PC-3 (cell line): ENCODE results near the gene CHTF18. TPM values are rescaled to one million over a fixed set of nuclear protein-coding genes. Genes with fewer than 3 reads are reported as not detected.

Experiments used
- ATAC-seq: fragments of 200-7000 bp; cut with Tn5 transposase; 2 replicates; pipeline ENCODE4 v1.9.1; 2020; ENCODE audit warnings: mild to moderate bottlenecking, moderate library complexity
- BruUV-seq: library from RNA; stranded (reverse); fragments of 400-500 nt; replicated peaks from 2 replicates; lab custom pipeline; 2021; lab: Mats Ljungman, UMichigan
- CTCF ChIA-PET: fragments of 300-600 bp; sonication (Branson Sonifier 250); formaldehyde crosslinking; loops from one replicate; lab custom pipeline; 2022; ENCODE audit warnings: antibody characterized with exemption; lab: Charles Lee
- POLR2A ChIA-PET: fragments of 300-600 bp; sonication (Branson Sonifier 250); formaldehyde crosslinking; loops from one replicate; lab custom pipeline; 2022; ENCODE audit warnings: antibody characterized with exemption; ENCODE audit not compliant: unreplicated experiment; lab: Charles Lee
- DNase-seq: peaks from one replicate; pipeline ENCODE4 v3.0.0-alpha.2; 2015
- H2AFZ ChIP-seq: fragments of 300-600 bp; sonication (generic); 2 replicates; pipeline ENCODE4 v1.6.0; 2016; ENCODE audit warnings: antibody characterized with exemption, low read length
- H3F3A ChIP-seq: fragments of 300-600 bp; sonication (generic); one replicate; pipeline ENCODE4 v1.6.0; 2017; ENCODE audit warnings: antibody characterized with exemption, low read length, control low read depth, mild to moderate bottlenecking; ENCODE audit not compliant: unreplicated experiment
- H3K27ac ChIP-seq: fragments of 300-600 bp; sonication (generic); 2 replicates; pipeline ENCODE4 v1.5.1; 2016; ENCODE audit warnings: mild to moderate bottlenecking, low read length
- H3K27me3 ChIP-seq: fragments of 300-600 bp; sonication (generic); 2 replicates; pipeline ENCODE4 v1.6.1; 2016; ENCODE audit warnings: low read length, mixed read lengths
- H3K36me3 ChIP-seq: fragments of 300-600 bp; sonication (generic); 2 replicates; pipeline ENCODE4 v1.6.1; 2016; ENCODE audit warnings: low read depth, mixed run types, low read length, mixed read lengths
- H3K4me1 ChIP-seq: fragments of 300-600 bp; sonication (generic); 2 replicates; pipeline ENCODE4 v1.5.1; 2016; ENCODE audit warnings: low read length; ENCODE audit not compliant: insufficient read depth
- H3K4me2 ChIP-seq: fragments of 300-600 bp; sonication (generic); 2 replicates; pipeline ENCODE4 v1.6.0; 2016; ENCODE audit warnings: low read length
- H3K4me3 ChIP-seq: fragments of 300-600 bp; sonication (generic); 2 replicates; pipeline ENCODE4 v1.5.1; 2016; ENCODE audit warnings: mild to moderate bottlenecking, low read length, mixed read lengths
- H3K79me2 ChIP-seq: fragments of 300-600 bp; sonication (generic); 2 replicates; pipeline ENCODE4 v1.6.1; 2017; ENCODE audit warnings: low read length, mixed read lengths
- H3K9ac ChIP-seq: fragments of 300-600 bp; sonication (generic); 2 replicates; pipeline ENCODE4 v1.6.0; 2016; ENCODE audit warnings: mild to moderate bottlenecking, low read length
- H3K9me2 ChIP-seq: fragments of 300-600 bp; sonication (generic); replicated peaks from 2 replicates; pipeline ENCODE4 v1.6.1; 2016; ENCODE audit warnings: mixed run types, low read length, mixed read lengths
- H3K9me3 ChIP-seq: fragments of 300-600 bp; sonication (generic); 2 replicates; pipeline ENCODE4 v1.6.1; 2016; ENCODE audit warnings: low read length, mixed read lengths
- H4K20me1 ChIP-seq: fragments of 300-600 bp; sonication (generic); 2 replicates; pipeline ENCODE4 v1.6.1; 2016; ENCODE audit warnings: low read length, mixed read lengths
- CTCF ChIP-seq: fragments of 300-600 bp; sonication (generic); conservative IDR thresholded peaks from 2 replicates; pipeline ENCODE4 v1.5.1; 2017; ENCODE audit warnings: antibody characterized with exemption, low read depth, mild to moderate bottlenecking, low read length
- EZH2 ChIP-seq: fragments of 300-600 bp; sonication (generic); IDR thresholded peaks from one replicate; pipeline ENCODE4 v1.6.1; 2017; ENCODE audit warnings: antibody characterized with exemption, mild to moderate bottlenecking, low read length; ENCODE audit not compliant: unreplicated experiment
- EZH2phosphoT487 ChIP-seq: fragments of 300-600 bp; sonication (generic); IDR thresholded peaks from 2 replicates; pipeline ENCODE4 v1.6.1; 2018; ENCODE audit warnings: mild to moderate bottlenecking, antibody characterized with exemption, low read length, borderline replicate concordance
- intact Hi-C: fragments of 100-400 bp; cut with micrococcal nuclease; formaldehyde crosslinking; loops from 2 replicates; pipeline ENCODE4 v1.9.0; 2023
- total RNA-seq: library from RNA; depleted of rRNA; stranded (reverse); fragments of >200 nt; gene quantifications from 2 replicates; pipeline ENCODE4 v1.2.3, GENCODE V29; 2014

Gene CHTF18
- total RNA-seq, 1 experiment from 2014 or later, result 79.0 TPM

- BruUV-seq, result no TSS peak
- Histone ChIP-seq H3K4me3 (no peak overlapping the region), H3K9me2 (no peaks in the 10 kb centered on the region), H3K9me3 (no peaks in the 10 kb centered on the region), H3K27me3 (no peaks in the 10 kb centered on the region), H4K20me1 (no peaks in the 10 kb centered on the region), H3K4me1 (peaks cover 7% of the 10 kb centered on the region), H3K36me3 (no peaks in the 10 kb centered on the region), H3F3A (no peaks in the 10 kb centered on the region), H3K4me2 (no peak overlapping the region), H3K27ac (no peak overlapping the region), H2AFZ (no peak overlapping the region), H3K9ac (no peak overlapping the region), H3K79me2 (no peaks in the 10 kb centered on the region)
- TF ChIP-seq CTCF (no peak), EZH2 (no peak), EZH2phosphoT487 (no peak)
- ATAC-seq, result no peak
- intact Hi-C loops, result no loop called here
- ChIA-PET CTCF (interaction anchor here (0.6 kb wide), 1 partner anchor 586 kb away, joined by 10 read pairs; no protein-coding TSS in a partner anchor), POLR2A (no interaction called here)
- no peak for DNase-seq
Observed at GRCh38 chr16:778447-778846, 10.0 kb upstream of the CHTF18 start.

GRCh38 chr16:778909-779527 is 9.4 kb upstream of the CHTF18 start:
- H3K4me3 ChIP-seq, result no peak overlapping the region
- H3K27ac ChIP-seq, result no peak overlapping the region
- intact Hi-C loops, result no loop called here
- no peak for ATAC-seq
- TF ChIP-seq CTCF (no peak), EZH2 (no peak), EZH2phosphoT487 (no peak)
- DNase-seq, result no peak
- H2AFZ ChIP-seq, result no peak overlapping the region
- POLR2A ChIA-PET, result interaction anchor here (0.6 kb wide), 1 partner anchor 30 kb away, joined by 6 read pairs; no protein-coding TSS in a partner anchor
- H3K4me1 ChIP-seq, result peaks cover 13% of the 10 kb centered on the region
- H3K27me3 ChIP-seq, result no peaks in the 10 kb centered on the region
- H3K9me2 ChIP-seq, result no peaks in the 10 kb centered on the region
- no peaks in the 10 kb centered on the region for H3K9me3 ChIP-seq
- H4K20me1 ChIP-seq, result no peaks in the 10 kb centered on the region
- H3K4me2 ChIP-seq, result no peak overlapping the region
- H3K36me3 ChIP-seq, result no peaks in the 10 kb centered on the region
- no TSS peak for BruUV-seq
- H3F3A ChIP-seq, result no peaks in the 10 kb centered on the region
- H3K9ac ChIP-seq, result no peak overlapping the region
- H3K79me2 ChIP-seq, result no peaks in the 10 kb centered on the region
- CTCF ChIA-PET, result no interaction called here

- H3K9me3 ChIP-seq, result no peaks in the 10 kb centered on the region
- no peak overlapping the region for H2AFZ ChIP-seq
- H3K36me3 ChIP-seq, result no peaks in the 10 kb centered on the region
- H3K4me2 ChIP-seq, result no peak overlapping the region
- BruUV-seq, result no TSS peak
- H3K27me3 ChIP-seq, result no peaks in the 10 kb centered on the region
- no peaks in the 10 kb centered on the region for H3K9me2 ChIP-seq
- H3K4me3 ChIP-seq, result no peak overlapping the region
- ATAC-seq (no peak), DNase-seq (no peak)
- ChIA-PET POLR2A (interaction anchor here (0.6 kb wide), 1 partner anchor 31 kb away, joined by 6 read pairs; no protein-coding TSS in a partner anchor), CTCF (no interaction called here)
- H4K20me1 ChIP-seq, result no peaks in the 10 kb centered on the region
- H3K79me2 ChIP-seq, result no peaks in the 10 kb centered on the region
- H3K27ac ChIP-seq, result no peak overlapping the region
- TF ChIP-seq EZH2phosphoT487, result no peak
- TF ChIP-seq EZH2, result no peak
- TF ChIP-seq CTCF, result no peak
- H3K9ac ChIP-seq, result no peak overlapping the region
- no peaks in the 10 kb centered on the region for H3F3A ChIP-seq
- intact Hi-C loops, result no loop called here
- peaks cover 13% of the 10 kb centered on the region for H3K4me1 ChIP-seq
Observed at GRCh38 chr16:779561-779960, 8.9 kb upstream of the CHTF18 start.
